ENCODE measurements around the gene ARIH1.
"Not testable (repeated sequence)": the region's sequence is repeated elsewhere in the genome, so short reads cannot be mapped to it uniquely, and the experiment has no call there.

Gene ARIH1

DNA sequence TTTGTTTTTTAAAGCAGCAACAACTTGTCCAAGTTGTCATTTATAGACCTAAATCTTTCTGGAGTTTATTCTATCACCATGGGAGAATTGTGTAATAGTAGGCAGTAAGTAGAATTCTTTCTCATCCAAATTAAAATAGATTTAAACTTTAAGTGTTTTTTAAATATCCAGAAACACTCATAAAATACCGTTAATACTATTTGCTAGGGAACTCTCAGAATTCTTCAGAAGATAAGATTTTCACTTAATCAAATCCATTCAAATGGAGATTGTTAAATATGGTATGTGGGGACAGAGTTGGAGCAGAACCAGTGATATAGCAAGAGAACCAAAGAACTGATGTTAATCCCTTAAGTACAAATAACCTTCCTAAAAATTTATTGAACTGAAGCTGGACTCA, 71.0 kb downstream of the ARIH1 start:
- no peak for DNase-seq

- DNase-seq = peak; percentile 24
Observed at GRCh38 chr15:72554471-72555425, 80.6 kb downstream of the ARIH1 start.

GRCh38 chr15:72559781-72560180, 85.7 kb downstream of the ARIH1 start:
- DNase-seq = no peak

- DNase-seq = no peak
Observed at GRCh38 chr15:72560458-72560857, 86.3 kb downstream of the ARIH1 start.

- DNase-seq = no peak
Observed at GRCh38 chr15:72562386-72562785, 88.3 kb downstream of the ARIH1 start.

DNA sequence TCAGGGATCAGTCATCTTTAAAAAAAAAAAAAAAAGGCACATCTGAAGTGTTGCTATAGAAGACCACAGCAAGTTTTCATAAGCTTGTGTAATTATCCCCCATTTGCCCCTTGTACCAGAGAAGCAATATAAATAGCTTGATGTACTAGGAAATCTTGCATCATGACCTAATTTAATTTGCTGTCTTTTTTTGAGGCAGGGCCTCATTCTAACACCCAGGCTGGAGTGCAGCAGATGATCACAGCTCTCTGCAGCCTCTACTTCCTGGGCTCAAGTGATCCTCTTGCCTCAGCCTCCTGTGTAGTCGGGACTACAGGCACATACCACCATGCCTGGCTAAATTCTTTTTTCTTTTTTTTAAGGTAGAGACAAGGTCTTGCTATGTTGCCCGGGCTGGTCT, 88.7 kb downstream of the ARIH1 start:
- no peak for DNase-seq

- no peak for DNase-seq
Observed at GRCh38 chr15:72564091-72564490, 90.0 kb downstream of the ARIH1 start.

- no peak for DNase-seq
Observed at GRCh38 chr15:72566973-72567372, 92.8 kb downstream of the ARIH1 start.

DNA sequence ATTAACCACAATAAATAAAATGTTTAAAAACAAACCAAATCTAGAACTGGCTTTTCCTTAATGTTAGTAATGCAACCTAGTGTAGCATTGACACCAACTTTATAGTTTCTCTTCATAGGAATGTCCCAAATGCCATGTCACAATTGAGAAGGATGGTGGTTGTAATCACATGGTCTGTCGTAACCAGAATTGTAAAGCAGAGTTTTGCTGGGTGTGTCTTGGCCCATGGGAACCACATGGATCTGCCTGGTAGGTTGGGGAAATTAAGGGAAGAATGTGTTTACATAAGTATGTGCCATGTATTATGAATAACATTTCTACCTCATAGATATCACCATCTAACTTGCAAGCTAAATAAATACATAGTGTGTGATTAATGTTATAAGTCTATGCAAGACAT, 95.9 kb downstream of the ARIH1 start:
- no peak for DNase-seq

DNA sequence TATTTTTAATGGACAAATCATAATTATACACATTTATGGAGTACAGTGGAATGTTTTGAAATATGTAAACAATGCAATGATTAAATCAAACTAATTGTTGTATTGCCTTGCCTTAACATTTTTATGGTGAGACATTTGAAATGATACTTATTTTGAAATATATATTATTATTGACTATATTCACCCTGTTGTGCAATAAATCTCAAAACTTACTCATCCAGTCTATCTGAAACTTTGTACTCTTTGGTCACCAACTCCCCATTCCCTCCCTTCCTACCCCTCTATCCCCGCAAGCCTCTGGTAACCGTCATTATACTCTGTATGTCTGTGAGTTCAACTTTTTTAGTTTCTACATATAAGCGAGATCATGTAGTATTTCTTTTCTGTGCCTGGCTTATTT, 105.7 kb downstream of the ARIH1 start:
- DNase-seq = no peak

- no peak for DNase-seq
Observed at GRCh38 chr15:72584006-72584405, 109.9 kb downstream of the ARIH1 start.

- no peak for DNase-seq
Observed at GRCh38 chr15:72585025-72585424, 110.9 kb downstream of the ARIH1 start.

DNA sequence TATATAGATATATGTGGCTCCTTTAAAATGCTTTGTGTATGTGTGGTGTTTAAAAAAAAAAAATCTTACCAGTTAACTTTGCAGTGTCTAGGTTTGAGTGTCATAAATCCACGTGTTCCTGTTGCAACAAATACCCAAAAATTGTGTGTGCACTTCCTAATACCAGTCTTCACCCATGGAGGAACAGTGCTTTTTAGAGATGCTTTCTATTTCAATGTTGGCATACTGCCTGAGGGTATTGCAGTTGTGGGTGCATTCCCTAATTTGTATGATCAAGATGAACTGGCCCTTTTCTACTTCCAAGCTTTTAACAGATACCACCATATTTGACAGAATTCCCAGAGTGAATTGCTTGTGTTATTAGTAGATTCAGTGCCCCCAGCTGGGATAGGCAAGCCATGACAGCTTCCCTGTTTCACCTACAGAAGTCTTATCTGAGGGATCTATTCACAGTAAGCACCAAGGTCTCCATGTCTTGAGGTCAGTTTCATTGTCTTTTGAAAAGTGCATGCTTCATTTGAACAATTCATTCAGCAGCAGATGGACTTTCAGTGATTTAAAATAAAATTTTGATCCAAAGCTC, 111.4 kb downstream of the ARIH1 start:
- no peak for DNase-seq

DNA sequence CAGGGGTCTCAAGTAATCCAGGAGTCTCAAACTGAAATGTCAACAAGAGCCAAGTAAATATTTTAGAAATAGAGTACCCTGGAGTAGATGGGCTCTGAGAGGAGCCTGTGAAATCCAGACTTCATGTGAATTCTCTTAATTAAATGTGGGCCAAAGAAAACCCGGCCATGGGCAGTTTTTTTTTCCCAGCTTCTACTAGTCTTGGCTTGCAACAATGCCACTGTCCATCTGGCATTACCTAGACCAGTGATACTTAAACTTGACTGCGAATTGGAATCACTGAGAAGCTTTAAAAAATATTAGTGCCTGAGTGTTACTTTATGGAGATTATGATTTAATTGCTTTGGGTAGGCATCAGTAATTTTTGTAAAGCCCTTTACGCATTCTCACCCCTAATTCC, 114.0 kb downstream of the ARIH1 start:
- no peak for DNase-seq

- DNase-seq = no peak
Observed at GRCh38 chr15:72590427-72590826, 116.3 kb downstream of the ARIH1 start.

- DNase-seq = no peak
Observed at GRCh38 chr15:72591361-72591760, 117.2 kb downstream of the ARIH1 start.

DNA sequence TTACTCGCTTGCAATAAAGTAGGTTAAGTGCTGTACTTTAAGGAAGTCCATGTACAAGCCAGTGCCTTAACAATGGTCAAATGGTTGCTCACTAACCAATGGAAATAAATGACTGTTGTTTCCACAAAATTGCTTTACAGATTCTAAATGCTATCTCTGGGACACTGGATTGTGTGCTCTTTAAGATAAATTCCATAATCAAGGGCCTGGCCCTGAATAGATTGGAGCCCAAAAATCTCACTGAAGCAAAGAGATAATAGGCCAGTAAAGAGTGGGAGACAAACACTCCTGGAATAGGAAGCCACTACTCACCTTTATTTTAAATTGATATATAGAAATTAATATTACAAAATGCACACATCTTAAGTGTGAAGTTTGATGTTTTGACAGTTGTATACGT, 118.0 kb downstream of the ARIH1 start:
- DNase-seq = no peak

- no peak for DNase-seq
Observed at GRCh38 chr15:72592676-72593075, 118.5 kb downstream of the ARIH1 start.

DNA sequence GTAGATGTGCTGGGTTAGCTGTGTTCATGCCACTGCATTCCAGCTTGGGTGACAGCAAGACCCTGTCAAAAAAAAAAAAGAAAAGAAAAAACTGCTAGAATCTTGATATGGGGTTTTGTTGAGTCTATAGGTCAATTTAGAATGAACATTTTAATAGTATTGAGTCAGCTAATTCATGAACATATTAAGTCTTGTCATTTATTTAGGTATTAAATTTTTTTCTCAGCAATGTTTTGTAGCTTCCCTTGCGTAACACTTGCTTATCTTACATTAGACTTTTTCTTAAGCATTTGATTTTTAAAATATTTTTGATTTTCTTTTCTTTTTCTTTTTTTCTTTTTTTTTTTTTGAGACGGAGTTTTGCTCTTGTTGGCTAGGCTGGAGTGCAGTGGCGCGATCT, 119.7 kb downstream of the ARIH1 start:
- DNase-seq = no peak

DNA sequence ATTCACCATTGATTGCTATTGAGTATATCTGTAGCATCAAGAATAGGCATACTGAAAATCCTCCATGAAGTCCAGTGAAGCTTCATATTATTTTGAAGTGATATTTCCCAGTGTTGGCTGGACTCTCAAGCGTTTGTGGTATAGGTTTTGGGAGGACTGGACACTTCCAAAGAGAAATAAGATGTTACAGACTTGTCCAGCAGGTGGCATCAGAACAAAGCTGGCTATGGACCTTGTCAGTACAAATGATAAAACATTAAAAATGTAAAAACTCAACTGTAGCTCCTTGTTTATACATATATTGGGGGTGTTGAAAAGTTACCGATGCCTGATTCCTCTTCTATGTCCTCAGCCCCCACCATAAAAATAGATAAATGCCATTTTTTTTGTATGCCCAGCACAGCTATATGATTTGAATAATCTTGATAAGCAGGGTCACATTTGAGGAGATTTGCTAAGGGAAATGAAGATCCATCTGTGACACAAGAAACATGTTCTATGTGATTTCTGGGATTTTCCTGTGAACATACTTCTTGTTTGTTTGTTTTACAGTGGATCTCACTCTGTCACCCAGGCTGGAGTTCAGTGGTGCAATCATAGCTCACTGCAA, 125.8 kb downstream of the ARIH1 start:
- DNase-seq = no peak

GRCh38 chr15:72604794-72605193, 130.7 kb downstream of the ARIH1 start:
- no peak for DNase-seq

GRCh38 chr15:72608084-72608483, 134.0 kb downstream of the ARIH1 start:
- DNase-seq = not testable (repeated sequence)

GRCh38 chr15:72609862-72610261, 135.7 kb downstream of the ARIH1 start:
- DNase-seq = no peak

DNA sequence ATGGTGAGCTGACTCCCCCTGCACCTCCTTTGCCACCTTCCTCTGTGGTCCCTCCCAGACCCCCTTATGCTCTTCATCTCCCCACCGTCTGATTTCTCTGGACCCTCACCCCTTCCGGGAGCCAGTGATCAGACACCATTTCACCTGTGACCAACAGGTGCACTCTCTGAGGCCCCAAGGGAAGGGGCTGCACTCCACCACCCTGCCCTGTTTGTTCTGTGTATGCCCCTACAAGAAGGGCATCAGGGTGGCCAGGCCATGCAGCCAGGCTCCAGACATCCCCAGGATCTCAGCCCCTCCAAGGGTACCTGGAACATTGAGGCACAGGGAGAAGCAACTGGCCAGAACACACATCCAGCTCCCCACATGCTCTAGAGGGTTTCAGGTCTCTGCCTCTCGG, 138.2 kb downstream of the ARIH1 start:
- DNase-seq = not testable (repeated sequence)
